Activated naive CD4-positive, alpha-beta T cell treated with anti-CD3 and anti-CD28 coated beads, Interleukin-2, amount 50 U/mL, for 24 hours (primary cell): ENCODE results near the gene FOXR1.
"Not testable (repeated sequence)": the region's sequence is repeated elsewhere in the genome, so short reads cannot be mapped to it uniquely, and the experiment has no call there.

Experiments used
- H3K27ac Mint-ChIP-seq: one replicate; pipeline ENCODE4 v1.8.0; 2021; ENCODE audit warnings: mild to moderate bottlenecking, mixed read lengths
- H3K27me3 Mint-ChIP-seq: one replicate; pipeline ENCODE4 v1.8.0; 2021; ENCODE audit warnings: mixed read lengths
- H3K36me3 Mint-ChIP-seq: one replicate; pipeline ENCODE4 v1.8.0; 2021; ENCODE audit warnings: mixed read lengths
- H3K4me1 Mint-ChIP-seq: one replicate; pipeline ENCODE4 v1.8.0; 2021; ENCODE audit warnings: mixed read lengths
- H3K4me3 Mint-ChIP-seq: one replicate; pipeline ENCODE4 v1.8.0; 2021; ENCODE audit warnings: mild to moderate bottlenecking, mixed read lengths
- H3K9me3 Mint-ChIP-seq: one replicate; pipeline ENCODE4 v1.8.0; 2021; ENCODE audit warnings: mixed read lengths

Gene FOXR1

DNA sequence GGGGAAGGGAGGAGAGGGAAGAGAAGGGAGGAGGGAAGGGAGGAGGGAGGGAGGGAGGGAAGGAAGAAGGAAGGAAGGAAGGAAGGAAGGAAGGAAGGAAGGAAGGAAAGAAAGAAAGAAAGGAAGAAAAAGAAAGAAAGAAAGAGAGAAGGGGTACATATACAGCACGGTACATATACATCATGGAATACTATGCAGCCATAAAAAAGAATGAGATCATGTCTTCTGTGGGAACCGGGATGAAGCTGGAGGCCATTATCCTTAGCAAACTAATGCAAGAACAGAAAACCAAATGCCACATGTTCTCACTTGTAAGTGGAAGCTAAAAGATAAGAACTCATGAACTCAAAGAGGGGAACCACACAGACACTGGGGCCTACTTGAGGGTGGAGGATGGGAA is 2.1 kb upstream of the FOXR1 start:
- H3K4me3 Mint-ChIP-seq, H3K9me3 Mint-ChIP-seq, H3K27ac Mint-ChIP-seq, H3K27me3 Mint-ChIP-seq, H3K36me3 Mint-ChIP-seq, H3K4me1 Mint-ChIP-seq: not testable (repeated sequence)

DNA sequence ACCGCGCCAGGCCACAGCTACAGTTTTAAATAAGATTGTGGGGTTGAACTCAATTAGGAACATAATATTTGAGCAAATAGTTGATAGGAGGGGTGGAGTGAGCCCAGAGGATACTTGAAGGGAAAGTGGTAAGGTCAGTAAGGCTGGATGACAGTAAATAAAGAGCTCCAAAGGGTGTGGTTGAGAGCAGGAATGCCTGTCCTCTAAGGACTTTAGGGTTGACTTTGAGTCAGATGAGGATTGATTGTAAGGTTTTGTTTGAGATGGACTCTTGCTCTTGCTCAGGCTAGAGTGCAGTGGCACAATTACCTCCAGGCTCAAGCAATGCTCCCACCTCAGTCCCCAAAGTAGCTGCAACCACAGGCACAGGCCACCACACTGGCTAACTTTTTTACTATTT is 2.4 kb downstream of the FOXR1 start:
- Mint-ChIP-seq H3K9me3 (no peaks in the 10 kb centered on the region), H3K27ac (no peak overlapping the region), H3K4me1 (no peaks in the 10 kb centered on the region), H3K27me3 (peaks cover 3% of the 10 kb centered on the region), H3K4me3 (no peak overlapping the region), H3K36me3 (no peaks in the 10 kb centered on the region)

DNA sequence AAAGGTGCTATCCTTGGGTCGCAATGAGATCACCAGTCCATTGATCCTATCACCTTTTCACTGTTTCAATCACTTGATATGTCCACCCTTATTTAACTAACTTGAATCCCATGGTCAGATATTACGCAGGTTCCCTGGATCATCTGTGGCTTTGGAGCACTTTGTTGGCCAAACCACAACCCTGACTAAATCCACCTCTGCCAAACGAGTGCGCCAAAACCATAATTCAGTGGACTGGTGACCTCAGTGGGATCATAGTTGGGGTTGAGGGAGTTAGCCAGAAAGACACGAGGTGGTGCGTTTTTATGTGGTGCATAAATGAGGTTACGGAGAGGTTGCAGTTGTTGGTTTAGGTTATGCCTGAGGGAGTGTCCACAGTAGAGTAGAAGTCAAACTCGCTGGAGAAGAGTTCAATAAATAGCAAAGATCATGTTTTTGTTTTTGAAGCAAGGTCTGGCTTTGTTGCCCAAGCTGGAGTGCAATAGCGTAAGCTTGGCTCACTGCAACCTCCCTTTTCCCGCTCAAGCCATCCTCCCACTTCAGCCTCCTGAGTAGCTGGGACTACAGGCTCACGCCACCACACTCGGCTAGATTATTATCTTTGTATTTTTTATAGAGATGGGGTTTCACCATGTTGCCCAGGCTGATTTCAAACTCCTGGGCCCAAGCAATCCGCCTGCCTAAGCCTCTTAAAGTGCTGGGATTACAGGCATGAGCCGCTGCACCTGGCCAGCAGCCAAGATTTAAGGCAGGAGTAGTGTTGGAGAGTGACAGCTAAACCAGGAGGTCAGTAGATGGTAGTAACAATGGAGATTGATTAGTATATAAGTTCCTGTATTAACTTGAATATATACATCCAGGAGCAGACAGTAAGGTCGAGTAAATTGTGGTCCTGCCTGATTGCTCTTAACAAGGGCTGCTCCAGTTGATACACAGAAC is 4.5 kb downstream of the FOXR1 start:
- no peaks in the 10 kb centered on the region for H3K36me3 Mint-ChIP-seq
- no peaks in the 10 kb centered on the region for H3K9me3 Mint-ChIP-seq
- H3K4me3 Mint-ChIP-seq: no peak overlapping the region
- H3K27me3 Mint-ChIP-seq: peaks cover 1% of the 10 kb centered on the region
- no peak overlapping the region for H3K27ac Mint-ChIP-seq
- H3K4me1 Mint-ChIP-seq: no peaks in the 10 kb centered on the region

DNA sequence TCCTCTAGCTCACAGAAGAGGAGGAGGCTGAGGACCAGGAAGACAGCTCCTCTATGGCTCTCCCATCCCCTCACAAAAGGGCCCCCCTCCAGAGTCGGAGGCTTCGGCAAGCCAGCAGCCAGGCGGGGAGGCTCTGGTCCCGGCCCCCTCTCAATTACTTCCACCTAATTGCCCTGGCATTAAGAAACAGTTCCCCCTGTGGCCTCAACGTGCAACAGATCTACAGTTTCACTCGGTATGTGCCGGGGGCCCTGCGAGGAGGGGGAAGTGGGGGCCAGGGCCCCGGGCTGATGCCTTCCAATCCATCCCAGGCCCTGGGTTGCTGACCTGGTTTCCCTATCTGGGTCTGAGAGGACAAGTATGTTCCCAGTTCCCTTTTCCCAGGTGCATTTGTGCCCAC is 7.9 kb downstream of the FOXR1 start:
- Mint-ChIP-seq H3K4me3 (no peak overlapping the region), H3K36me3 (no peaks in the 10 kb centered on the region), H3K27ac (no peak overlapping the region), H3K27me3 (no peaks in the 10 kb centered on the region), H3K4me1 (no peaks in the 10 kb centered on the region), H3K9me3 (no peaks in the 10 kb centered on the region)

DNA sequence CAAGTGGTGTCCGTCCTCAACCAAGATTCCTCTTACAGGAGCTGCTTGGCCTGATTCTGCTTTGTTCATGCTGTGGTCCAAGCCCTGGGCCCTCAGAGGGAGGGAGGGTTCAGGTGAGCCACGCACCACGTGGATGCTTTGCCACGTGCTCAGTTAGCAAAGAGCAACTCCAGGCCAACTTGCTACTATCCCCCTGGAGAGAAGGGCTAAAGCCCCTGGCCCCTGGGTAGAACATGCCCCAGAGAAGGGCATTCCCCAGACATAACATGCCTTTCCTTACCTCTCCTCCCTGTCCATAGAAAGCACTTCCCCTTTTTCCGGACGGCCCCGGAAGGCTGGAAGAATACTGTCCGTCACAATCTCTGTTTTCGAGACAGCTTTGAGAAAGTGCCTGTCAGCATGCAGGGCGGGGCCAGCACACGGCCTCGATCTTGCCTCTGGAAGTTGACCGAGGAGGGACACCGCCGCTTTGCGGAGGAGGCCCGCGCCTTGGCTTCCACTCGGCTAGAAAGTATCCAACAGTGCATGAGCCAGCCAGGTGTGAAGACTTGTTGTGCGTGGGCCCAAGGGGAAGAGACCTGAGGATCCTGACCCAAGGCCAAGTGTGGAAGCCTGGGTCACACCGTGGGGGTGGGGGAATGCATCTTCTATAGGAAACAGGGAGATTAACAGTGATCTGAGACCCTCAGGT is 8.8 kb downstream of the FOXR1 start:
- Mint-ChIP-seq H3K27me3 (no peaks in the 10 kb centered on the region), H3K4me3 (no peak overlapping the region), H3K27ac (no peak overlapping the region), H3K9me3 (no peaks in the 10 kb centered on the region), H3K36me3 (no peaks in the 10 kb centered on the region), H3K4me1 (no peaks in the 10 kb centered on the region)

DNA sequence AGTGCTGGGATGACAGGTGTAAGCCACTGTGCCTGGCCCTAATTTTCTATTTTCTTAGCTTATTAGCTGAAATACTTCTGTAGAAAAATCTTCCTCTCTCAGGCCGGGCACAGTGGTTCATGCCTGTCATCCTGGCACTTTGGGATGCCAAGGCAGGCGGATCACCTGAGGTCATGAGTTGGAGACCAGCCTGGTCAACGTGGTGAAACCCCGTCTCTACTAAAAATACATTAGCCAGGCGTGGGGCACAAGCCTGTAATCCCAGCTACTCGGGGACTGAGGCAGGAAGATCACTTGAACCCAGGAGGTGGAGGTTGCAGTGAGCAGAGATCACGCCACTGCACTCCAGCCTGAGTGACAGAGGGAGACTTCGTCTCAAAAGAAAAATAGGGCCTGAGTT is 12.8 kb downstream of the FOXR1 start:
- not testable (repeated sequence) for H3K27me3 Mint-ChIP-seq, H3K4me1 Mint-ChIP-seq, H3K9me3 Mint-ChIP-seq, H3K36me3 Mint-ChIP-seq, H3K4me3 Mint-ChIP-seq, H3K27ac Mint-ChIP-seq

DNA sequence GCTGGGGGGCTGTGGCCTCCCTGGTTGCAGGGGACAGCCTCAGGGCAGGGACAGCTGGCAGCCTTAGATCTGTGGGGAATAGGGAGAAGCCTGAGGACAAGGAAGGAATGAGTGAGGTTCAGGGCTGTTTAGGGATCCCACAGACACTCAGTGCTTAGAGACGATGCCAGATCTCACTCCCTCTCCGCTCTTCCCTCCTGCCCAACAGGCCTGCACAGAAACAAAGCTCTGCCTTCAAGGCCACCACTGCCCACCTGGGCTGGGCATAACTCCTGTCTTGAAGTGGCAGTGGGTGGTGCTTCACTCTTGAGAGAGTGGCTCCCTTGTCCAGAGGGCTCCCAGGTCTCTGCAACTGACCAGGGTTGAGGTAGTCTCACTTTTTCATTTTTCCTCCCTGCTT is 13.3 kb downstream of the FOXR1 start:
- Mint-ChIP-seq H3K27ac (no peak overlapping the region), H3K4me1 (peaks cover 5% of the 10 kb centered on the region), H3K4me3 (no peak overlapping the region), H3K9me3 (no peaks in the 10 kb centered on the region), H3K27me3 (no peaks in the 10 kb centered on the region), H3K36me3 (no peaks in the 10 kb centered on the region)

DNA sequence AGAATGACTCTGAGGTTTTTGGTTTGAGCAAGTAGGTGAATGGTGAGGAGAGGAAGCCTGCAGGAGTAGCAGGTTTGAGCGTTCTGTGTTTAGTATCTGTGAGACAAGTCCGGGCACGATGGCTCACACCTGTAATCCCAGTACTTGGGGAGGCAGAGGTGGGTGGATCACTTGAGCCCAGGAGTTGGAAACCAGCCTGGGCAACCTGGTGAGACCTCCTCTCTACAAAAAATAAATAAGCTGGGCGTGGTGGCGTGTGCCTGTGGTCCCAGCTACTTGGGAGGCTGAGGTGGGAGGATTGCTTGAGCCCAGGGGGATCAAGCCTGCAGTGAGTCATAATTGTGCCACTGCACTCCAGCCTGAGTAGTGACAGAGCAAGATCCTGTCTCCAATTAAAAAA is 16.7 kb downstream of the FOXR1 start:
- Mint-ChIP-seq H3K4me3 (no peak overlapping the region), H3K27ac (no peak overlapping the region), H3K36me3 (peaks cover 2% of the 10 kb centered on the region), H3K9me3 (no peaks in the 10 kb centered on the region), H3K27me3 (no peaks in the 10 kb centered on the region), H3K4me1 (peaks cover 5% of the 10 kb centered on the region)

DNA sequence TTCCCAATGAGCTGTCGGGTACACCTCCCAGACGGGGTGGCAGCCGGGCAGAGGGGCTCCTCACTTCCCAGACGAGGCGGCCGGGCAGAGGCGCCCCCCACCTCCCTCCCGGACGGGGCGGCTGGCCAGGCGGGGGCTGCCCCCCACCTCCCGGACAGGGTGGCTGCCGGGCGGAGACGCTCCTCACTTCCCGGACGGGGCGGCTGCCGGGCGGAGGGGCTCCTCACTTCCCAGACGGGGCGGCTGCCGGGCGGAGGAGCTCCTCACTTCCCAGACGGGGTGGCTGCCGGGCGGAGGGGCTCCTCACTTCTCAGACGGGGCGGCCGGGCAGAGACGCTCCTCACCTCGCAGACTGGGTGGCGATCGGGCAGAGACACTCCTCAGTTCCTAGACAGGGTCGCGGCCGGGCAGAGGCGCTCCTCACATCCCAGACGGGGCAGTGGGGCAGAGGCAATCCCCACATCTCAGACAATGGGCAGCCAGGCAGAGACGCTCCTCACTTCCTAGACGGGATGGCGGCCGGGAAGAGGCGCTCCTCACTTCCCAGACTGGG is 20.0 kb downstream of the FOXR1 start:
- not testable (repeated sequence) for H3K4me3 Mint-ChIP-seq, H3K36me3 Mint-ChIP-seq, H3K27ac Mint-ChIP-seq, H3K9me3 Mint-ChIP-seq, H3K27me3 Mint-ChIP-seq
- peaks cover 11% of the 10 kb centered on the region for H3K4me1 Mint-ChIP-seq

DNA sequence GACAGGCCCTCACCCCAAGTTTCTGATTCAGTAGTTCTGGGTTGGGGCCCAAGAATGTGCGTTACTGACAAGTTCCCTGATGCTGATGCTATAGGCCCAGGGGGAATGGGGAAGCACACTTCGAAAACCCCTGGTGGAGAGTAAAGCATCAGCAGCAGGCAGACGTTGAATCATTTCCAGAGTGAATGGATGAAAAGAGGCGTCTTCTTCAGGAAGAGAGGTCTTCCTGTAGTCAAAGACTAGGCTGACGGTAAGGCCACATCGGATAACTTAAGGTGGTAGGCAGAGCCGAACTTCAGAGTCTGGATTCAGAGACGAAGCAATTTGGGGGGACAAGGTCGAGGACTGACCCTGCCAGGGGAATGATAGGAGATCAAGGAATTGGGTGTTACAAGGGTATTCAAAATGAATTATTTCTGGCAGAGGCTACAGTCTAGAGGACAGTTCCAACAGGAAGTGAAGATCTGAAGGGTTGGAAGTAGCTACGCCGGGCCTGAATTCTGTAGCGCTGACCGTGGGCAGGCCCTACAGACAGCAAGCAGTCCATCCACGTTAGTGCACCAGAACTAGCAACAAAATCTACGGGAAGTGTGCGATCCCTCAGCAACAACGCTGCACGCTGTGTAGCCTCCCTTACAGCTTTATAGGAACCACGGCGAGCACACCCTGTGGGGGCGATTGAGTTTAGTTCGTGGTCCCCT is 25.5 kb downstream of the FOXR1 start:
- H3K4me1 Mint-ChIP-seq: peaks cover 31% of the 10 kb centered on the region
- H3K36me3 Mint-ChIP-seq: peaks cover 7% of the 10 kb centered on the region
- no peaks in the 10 kb centered on the region for H3K9me3 Mint-ChIP-seq
- peak overlapping the region; percentile 100 for H3K27ac Mint-ChIP-seq
- peak overlapping the region; percentile 98 for H3K4me3 Mint-ChIP-seq
- no peaks in the 10 kb centered on the region for H3K27me3 Mint-ChIP-seq

DNA sequence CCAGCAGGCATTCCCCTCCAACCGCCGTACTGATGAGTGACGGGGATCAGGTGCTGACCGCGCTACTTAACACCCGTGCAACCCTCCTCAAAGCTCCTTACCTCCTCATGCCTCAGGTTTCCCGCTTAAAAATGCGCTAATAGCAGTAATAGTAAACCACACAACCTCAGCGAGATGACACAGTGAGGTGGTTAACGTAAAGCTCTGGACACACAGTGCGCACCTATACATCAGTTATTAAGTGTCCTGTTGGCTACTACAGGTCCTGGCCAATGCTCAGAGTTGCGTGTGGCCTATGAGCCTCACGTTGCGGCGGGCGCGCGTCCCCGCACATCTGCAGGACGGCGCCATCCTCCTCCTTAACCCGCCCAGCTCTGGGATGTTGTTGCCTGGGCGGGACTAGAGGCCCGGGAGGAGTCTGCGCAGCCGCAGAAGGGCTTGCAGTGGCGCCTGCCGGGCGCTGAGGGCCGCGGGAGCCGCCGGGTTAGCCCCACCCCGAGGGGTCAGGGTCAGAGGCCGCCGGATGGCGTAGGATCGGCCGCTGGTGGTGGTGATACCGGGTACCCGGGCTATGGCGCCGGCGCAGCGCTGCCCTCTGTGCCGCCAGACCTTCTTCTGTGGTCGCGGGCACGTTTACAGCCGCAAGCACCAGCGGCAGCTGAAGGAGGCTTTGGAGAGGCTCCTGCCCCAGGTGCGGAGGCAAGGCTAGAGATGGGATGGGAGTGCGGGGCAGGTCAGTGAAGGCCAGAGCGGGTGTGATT is 26.2 kb downstream of the FOXR1 start, which contains the start of gene CENATAC:
TSS of gene CENATAC (plus strand) at position 512 of the 761 bp plus-strand sequence. CDS start at position 572, 60 bp downstream.
- Mint-ChIP-seq H3K36me3 (peaks cover 7% of the 10 kb centered on the region), H3K9me3 (no peaks in the 10 kb centered on the region), H3K27ac (peak within 1 kb of the TSS; percentile 100), H3K27me3 (no peaks in the 10 kb centered on the region), H3K4me3 (peak within 1 kb of the TSS; percentile 98), H3K4me1 (peaks cover 31% of the 10 kb centered on the region)

DNA sequence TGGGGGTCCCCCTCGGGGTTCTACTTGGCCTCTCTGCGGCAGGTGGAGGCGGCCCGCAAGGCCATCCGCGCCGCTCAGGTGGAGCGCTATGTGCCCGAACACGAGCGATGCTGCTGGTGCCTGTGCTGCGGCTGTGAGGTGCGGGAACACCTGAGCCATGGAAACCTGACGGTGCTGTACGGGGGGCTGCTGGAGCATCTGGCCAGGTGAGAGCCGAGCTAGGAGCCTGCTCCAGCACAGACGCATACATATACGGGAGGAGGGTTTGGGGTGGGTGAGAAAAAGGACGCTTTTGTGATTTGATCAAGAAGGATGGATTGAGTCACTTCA is 26.8 kb downstream of the FOXR1 start:
- peak overlapping the region; percentile 98 for H3K4me3 Mint-ChIP-seq
- H3K27me3 Mint-ChIP-seq: no peaks in the 10 kb centered on the region
- no peaks in the 10 kb centered on the region for H3K9me3 Mint-ChIP-seq
- H3K4me1 Mint-ChIP-seq: peaks cover 31% of the 10 kb centered on the region
- peak overlapping the region; percentile 100 for H3K27ac Mint-ChIP-seq
- H3K36me3 Mint-ChIP-seq: peaks cover 10% of the 10 kb centered on the region

DNA sequence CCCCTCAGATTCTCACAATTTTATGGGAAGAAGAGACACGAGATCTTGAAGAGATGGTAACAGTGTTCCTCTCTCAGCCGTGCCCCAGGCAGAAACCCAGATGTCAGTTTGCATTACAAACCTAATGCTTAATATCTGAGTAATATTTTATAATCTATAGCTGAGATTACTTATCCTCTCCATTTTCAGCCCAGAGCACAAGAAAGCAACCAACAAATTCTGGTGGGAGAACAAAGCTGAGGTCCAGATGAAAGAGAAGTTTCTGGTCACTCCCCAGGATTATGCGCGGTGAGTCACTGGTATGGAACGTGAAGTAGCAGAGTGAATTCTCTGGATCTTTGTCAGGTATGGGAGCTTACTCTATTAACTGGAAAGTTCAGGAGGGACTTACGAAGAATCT is 27.3 kb downstream of the FOXR1 start:
- Mint-ChIP-seq H3K36me3 (peaks cover 10% of the 10 kb centered on the region), H3K27ac (peak overlapping the region; percentile 100), H3K27me3 (no peaks in the 10 kb centered on the region), H3K4me3 (peak overlapping the region; percentile 98), H3K4me1 (peaks cover 32% of the 10 kb centered on the region), H3K9me3 (no peaks in the 10 kb centered on the region)

DNA sequence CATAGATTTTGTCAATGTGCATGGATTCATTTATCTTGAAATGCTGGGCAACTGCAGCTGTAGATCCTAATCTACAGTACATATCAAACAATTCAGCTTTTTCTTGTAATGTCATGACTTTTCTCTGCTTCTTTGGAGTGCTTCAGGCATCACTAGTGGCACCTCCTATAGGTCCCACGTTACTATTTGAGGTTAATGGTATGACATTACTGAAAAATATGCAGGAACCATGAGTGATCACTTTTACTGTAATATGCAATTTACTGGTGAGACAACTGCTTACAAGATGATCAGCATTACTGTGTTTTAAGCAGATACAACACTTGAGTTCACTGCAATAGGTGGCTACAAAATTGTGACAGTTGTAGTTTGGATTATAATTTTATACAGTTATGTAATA is 29.3 kb downstream of the FOXR1 start:
- peaks cover 10% of the 10 kb centered on the region for H3K36me3 Mint-ChIP-seq
- no peak overlapping the region for H3K4me3 Mint-ChIP-seq
- H3K4me1 Mint-ChIP-seq: peaks cover 33% of the 10 kb centered on the region

DNA sequence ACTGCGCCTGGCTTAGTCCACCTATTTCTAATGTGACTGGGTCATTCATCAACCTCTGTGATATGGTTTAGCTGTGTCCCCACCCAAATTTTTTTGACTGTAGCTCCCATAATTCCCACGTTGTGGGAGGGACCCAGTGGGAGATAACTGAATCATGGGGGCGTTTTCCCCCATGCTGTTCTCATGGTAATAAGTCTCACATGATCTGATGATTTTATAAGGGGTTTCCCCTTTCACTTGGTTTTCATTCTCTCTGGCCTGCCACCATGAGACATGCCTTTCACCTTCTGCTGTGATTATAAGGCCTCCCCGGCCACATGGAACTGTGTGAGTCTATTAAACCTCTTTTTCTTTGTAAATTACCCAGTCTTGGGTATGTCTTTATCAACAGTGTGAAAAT is 35.1 kb downstream of the FOXR1 start:
- H3K36me3 Mint-ChIP-seq: peaks cover 14% of the 10 kb centered on the region
- no peaks in the 10 kb centered on the region for H3K27me3 Mint-ChIP-seq
- H3K27ac Mint-ChIP-seq: peak overlapping the region; percentile 51
- no peaks in the 10 kb centered on the region for H3K9me3 Mint-ChIP-seq
- peaks cover 10% of the 10 kb centered on the region for H3K4me1 Mint-ChIP-seq
- H3K4me3 Mint-ChIP-seq: no peak overlapping the region

More for the DNA sequence above, 29.3 kb downstream of the FOXR1 start:
- peak overlapping the region; percentile 35 for H3K27ac Mint-ChIP-seq
- H3K27me3 Mint-ChIP-seq: no peaks in the 10 kb centered on the region
- no peaks in the 10 kb centered on the region for H3K9me3 Mint-ChIP-seq
